ENCODE data around the gene OVAAL. TPM values are rescaled to one million over a fixed set of nuclear protein-coding genes. Genes with fewer than 3 reads are reported as not detected.

Gene OVAAL
- total RNA-seq, 2 experiments from 2014 or later: not detected

DNA sequence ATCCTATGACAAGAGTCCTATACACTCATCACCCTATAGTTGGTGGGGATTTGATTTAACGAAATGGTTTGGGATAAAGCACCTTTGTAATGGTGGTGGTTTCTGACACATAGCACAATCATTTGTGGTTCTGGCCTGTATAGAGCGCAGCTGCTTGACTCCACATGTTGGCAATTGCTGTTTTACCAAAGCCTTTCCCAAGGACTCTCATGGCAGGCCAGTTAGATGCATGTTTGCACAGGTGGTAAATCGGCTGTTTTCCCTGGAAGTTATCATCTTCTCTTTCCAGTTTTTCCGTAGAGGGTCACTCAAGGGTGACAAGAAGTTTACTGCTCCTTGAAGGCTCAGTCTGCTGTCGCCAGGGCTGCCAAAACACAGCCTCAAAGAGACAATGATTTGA, 56.0 kb downstream of the OVAAL start:
- intact Hi-C loops (cut with micrococcal nuclease; ENCODE audit: unreplicated experiment): no loop called here
- TF ChIP-seq EZH2phosphoT487 (IDR thresholded peaks at IDR 0.05; ENCODE audit: borderline replicate concordance, low read depth, low read length): no peak
- TF ChIP-seq, protein P1, sequence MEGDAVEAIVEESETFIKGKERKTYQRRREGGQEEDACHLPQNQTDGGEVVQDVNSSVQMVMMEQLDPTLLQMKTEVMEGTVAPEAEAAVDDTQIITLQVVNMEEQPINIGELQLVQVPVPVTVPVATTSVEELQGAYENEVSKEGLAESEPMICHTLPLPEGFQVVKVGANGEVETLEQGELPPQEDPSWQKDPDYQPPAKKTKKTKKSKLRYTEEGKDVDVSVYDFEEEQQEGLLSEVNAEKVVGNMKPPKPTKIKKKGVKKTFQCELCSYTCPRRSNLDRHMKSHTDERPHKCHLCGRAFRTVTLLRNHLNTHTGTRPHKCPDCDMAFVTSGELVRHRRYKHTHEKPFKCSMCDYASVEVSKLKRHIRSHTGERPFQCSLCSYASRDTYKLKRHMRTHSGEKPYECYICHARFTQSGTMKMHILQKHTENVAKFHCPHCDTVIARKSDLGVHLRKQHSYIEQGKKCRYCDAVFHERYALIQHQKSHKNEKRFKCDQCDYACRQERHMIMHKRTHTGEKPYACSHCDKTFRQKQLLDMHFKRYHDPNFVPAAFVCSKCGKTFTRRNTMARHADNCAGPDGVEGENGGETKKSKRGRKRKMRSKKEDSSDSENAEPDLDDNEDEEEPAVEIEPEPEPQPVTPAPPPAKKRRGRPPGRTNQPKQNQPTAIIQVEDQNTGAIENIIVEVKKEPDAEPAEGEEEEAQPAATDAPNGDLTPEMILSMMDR (conservative IDR thresholded peaks at IDR 0.05; ENCODE audit: low read length): no peak
- no peak overlapping the region for H3K4me3 ChIP-seq (ENCODE audit: low read depth, low read length, poor library complexity, severe bottlenecking)
- no peaks in the 10 kb centered on the region for H3K9me3 ChIP-seq (ENCODE audit: low read length)
- no TSS peak for BruUV-seq (replicated peaks)
- no peak overlapping the region for H2AFZ ChIP-seq (ENCODE audit: low read length)
- no peaks in the 10 kb centered on the region for H3K79me2 ChIP-seq (ENCODE audit: insufficient read depth, low read depth, low read length)
- DNase-seq (ENCODE audit: low spot score): no peak
- ChIA-PET CTCF (ENCODE audit: unreplicated experiment) (no interaction called here), POLR2A (no interaction called here)
- H3K4me2 ChIP-seq (ENCODE audit: low read length): no peak overlapping the region
- H3K27ac ChIP-seq (ENCODE audit: low read depth, low read length, poor library complexity, severe bottlenecking): no peak overlapping the region
- no peaks in the 10 kb centered on the region for H3K9me2 ChIP-seq (ENCODE audit: insufficient read depth, low read length)
- H3K36me3 ChIP-seq (ENCODE audit: insufficient read depth, low read length): no peaks in the 10 kb centered on the region
- no peaks in the 10 kb centered on the region for H4K20me1 ChIP-seq (ENCODE audit: insufficient read depth, low read length)
- H3K4me1 ChIP-seq (ENCODE audit: insufficient read depth, low read length, poor library complexity, severe bottlenecking): peaks cover 10% of the 10 kb centered on the region

DNA sequence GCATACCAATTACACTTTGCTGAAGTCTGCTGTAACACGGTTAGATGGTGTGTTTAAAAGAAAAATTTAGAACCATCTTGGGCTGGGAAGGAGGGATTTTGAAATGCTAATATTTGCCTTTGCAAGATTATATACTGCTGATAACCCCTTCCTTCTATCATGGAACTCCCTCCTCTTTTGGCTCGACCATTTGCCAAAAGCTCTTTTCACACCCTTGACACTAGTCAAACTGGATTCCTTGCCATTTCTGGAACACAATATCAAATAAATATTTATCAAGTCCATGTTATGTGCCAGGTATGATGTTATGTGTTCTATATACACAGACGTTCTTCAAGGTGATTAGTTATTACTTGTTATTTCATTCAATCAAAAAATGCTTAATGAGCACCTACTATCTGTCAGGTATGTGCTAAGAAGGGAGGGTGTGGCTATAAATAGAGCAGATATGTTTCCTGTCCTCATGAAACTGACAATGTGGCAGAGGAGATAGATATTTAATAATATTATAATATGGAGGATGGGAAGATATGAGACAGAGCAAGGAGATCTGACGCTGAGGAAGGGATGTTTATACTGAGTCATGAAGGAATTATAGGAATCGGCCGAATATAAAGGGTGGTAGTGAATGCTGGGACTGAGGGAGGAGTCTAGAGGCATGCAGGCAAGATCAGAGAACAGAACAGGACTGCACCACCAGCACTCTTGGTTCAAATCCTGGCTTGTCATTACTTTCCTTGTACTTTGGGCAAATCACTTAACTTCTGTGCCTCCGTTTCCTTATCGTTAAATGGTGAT, 56.9 kb downstream of the OVAAL start:
- H3K4me2 ChIP-seq (ENCODE audit: low read length): no peak overlapping the region
- CTCF ChIA-PET (ENCODE audit: unreplicated experiment): no interaction called here
- no peak for TF ChIP-seq EZH2phosphoT487 (IDR thresholded peaks at IDR 0.05; ENCODE audit: borderline replicate concordance, low read depth, low read length)

More for the DNA sequence above, 56.9 kb downstream of the OVAAL start:
- BruUV-seq (replicated peaks): no TSS peak
- no peaks in the 10 kb centered on the region for H3K9me3 ChIP-seq (ENCODE audit: low read length)
- no peak overlapping the region for H3K4me3 ChIP-seq (ENCODE audit: low read depth, low read length, poor library complexity, severe bottlenecking)
- H3K9me2 ChIP-seq (ENCODE audit: insufficient read depth, low read length): no peaks in the 10 kb centered on the region
- H3K27ac ChIP-seq (ENCODE audit: low read depth, low read length, poor library complexity, severe bottlenecking): no peak overlapping the region
- POLR2A ChIA-PET: no interaction called here
- no peaks in the 10 kb centered on the region for H3K79me2 ChIP-seq (ENCODE audit: insufficient read depth, low read depth, low read length)
- no peak overlapping the region for H2AFZ ChIP-seq (ENCODE audit: low read length)
- no peaks in the 10 kb centered on the region for H4K20me1 ChIP-seq (ENCODE audit: insufficient read depth, low read length)
- H3K36me3 ChIP-seq (ENCODE audit: insufficient read depth, low read length): no peaks in the 10 kb centered on the region
- intact Hi-C loops (cut with micrococcal nuclease; ENCODE audit: unreplicated experiment): no loop called here
- peaks cover 10% of the 10 kb centered on the region for H3K4me1 ChIP-seq (ENCODE audit: insufficient read depth, low read length, poor library complexity, severe bottlenecking)
- no peak for DNase-seq (ENCODE audit: low spot score)

Small RNAs within 50 kb of the gene (small RNA-seq; reads per million reads assigned to genes)
- not detected for gene RF00019

Other genes with a start within 250 kb of the OVAAL start
- 69.3 and 78.4 TPM in 2 replicates for gene ACBD6, start 56.4 kb upstream of the OVAAL start, total RNA-seq (2014; rRNA removed; shearing (Covaris generic))
- 61.2 and 64.4 TPM in 2 replicates for gene ACBD6, start 56.4 kb upstream of the OVAAL start, total RNA-seq (2022)
- 8.6 and 9.0 TPM in 2 replicates for gene XPR1, start 73.1 kb downstream of the OVAAL start, total RNA-seq (2014; rRNA removed; shearing (Covaris generic))
- gene XPR1, start 73.1 kb downstream of the OVAAL start, total RNA-seq (2022): 17.2 and 18.2 TPM in 2 replicates

Measured in OCI-LY7 (cell line).